SU-DHL-6 (cell line): ENCODE results near the gene CHST13.

Source experiments
- H2AFZ ChIP-seq: fragments of 200-600 bp; sonication (generic); 2 replicates; pipeline ENCODE4 v1.6.1; 2014; ENCODE audit warnings: low read depth, mild to moderate bottlenecking, moderate library complexity, mixed read lengths, antibody characterized with exemption, low read length; ENCODE audit not compliant: severe bottlenecking
- H3F3A ChIP-seq: fragments of 200-600 bp; shearing (Covaris generic); 2 replicates; pipeline ENCODE4 v1.6.0; 2016; ENCODE audit warnings: antibody characterized with exemption, mild to moderate bottlenecking; ENCODE audit not compliant: insufficient read depth
- H3K27ac ChIP-seq: fragments of 200-600 bp; sonication (generic); 2 replicates; pipeline ENCODE4 v1.5.1; 2016; ENCODE audit warnings: low read depth, mild to moderate bottlenecking, low read length, moderate library complexity, mixed read lengths
- H3K27me3 ChIP-seq: fragments of 200-600 bp; sonication (generic), shearing (Covaris generic); 2 replicates; pipeline ENCODE4 v1.6.0; 2014; ENCODE audit warnings: mild to moderate bottlenecking, low read length
- H3K36me3 ChIP-seq: fragments of 200-600 bp; sonication (generic); 2 replicates; pipeline ENCODE4 v1.6.1; 2014; ENCODE audit warnings: mild to moderate bottlenecking, low read length, mixed read lengths
- H3K4me2 ChIP-seq: fragments of 300-600, 200-600 bp; shearing (Covaris generic), sonication (generic); 2 replicates; pipeline ENCODE4 v1.6.0; 2014; ENCODE audit warnings: low read length, low read depth, mild to moderate bottlenecking; ENCODE audit not compliant: poor library complexity, severe bottlenecking
- H3K4me3 ChIP-seq: fragments of 200-600 bp; sonication (generic); 2 replicates; pipeline ENCODE4 v1.5.1; 2014; ENCODE audit warnings: antibody characterized with exemption, low read length, mild to moderate bottlenecking, mixed read lengths; ENCODE audit not compliant: insufficient read depth, poor library complexity, severe bottlenecking
- H3K79me2 ChIP-seq: fragments of 200-600 bp; sonication (generic); 2 replicates; pipeline ENCODE4 v1.6.1; 2014; ENCODE audit warnings: mild to moderate bottlenecking, low read length, moderate library complexity; ENCODE audit not compliant: insufficient read depth
- H3K9ac ChIP-seq: fragments of 200-600 bp; sonication (generic); 2 replicates; pipeline ENCODE4 v1.7.0; 2014; ENCODE audit warnings: mild to moderate bottlenecking, low read length
- H3K9me2 ChIP-seq: fragments of 200-600 bp; sonication (generic); replicated peaks from 2 replicates; pipeline ENCODE4 v1.6.1; 2014; ENCODE audit warnings: low read length; ENCODE audit not compliant: insufficient read depth
- H3K9me3 ChIP-seq: fragments of 200-600 bp; sonication (generic); 2 replicates; pipeline ENCODE4 v1.6.1; 2014; ENCODE audit warnings: low read length, mixed read lengths; ENCODE audit not compliant: insufficient read depth
- H4K20me1 ChIP-seq: fragments of 200-600 bp; sonication (generic); 2 replicates; pipeline ENCODE4 v1.6.1; 2014; ENCODE audit warnings: low read depth, mild to moderate bottlenecking, antibody characterized with exemption, low read length, moderate library complexity, mixed read lengths
- EZH2phosphoT487 ChIP-seq: fragments of 200-600 bp; sonication (generic), shearing (Covaris generic); conservative IDR thresholded peaks from 2 replicates; pipeline ENCODE4 v1.6.1; 2018; ENCODE audit warnings: mild to moderate bottlenecking, antibody characterized with exemption, low read length, moderate library complexity, mixed read lengths
- TF ChIP-seq, protein P1 (sequence below): fragments of 200-600 bp; sonication (generic); IDR thresholded peaks from one replicate; pipeline ENCODE4 v1.5.1; 2017; ENCODE audit warnings: antibody characterized with exemption, mild to moderate bottlenecking, low read length, moderate library complexity; ENCODE audit not compliant: insufficient read depth, poor library complexity, severe bottlenecking

CHST13 gene

DNA sequence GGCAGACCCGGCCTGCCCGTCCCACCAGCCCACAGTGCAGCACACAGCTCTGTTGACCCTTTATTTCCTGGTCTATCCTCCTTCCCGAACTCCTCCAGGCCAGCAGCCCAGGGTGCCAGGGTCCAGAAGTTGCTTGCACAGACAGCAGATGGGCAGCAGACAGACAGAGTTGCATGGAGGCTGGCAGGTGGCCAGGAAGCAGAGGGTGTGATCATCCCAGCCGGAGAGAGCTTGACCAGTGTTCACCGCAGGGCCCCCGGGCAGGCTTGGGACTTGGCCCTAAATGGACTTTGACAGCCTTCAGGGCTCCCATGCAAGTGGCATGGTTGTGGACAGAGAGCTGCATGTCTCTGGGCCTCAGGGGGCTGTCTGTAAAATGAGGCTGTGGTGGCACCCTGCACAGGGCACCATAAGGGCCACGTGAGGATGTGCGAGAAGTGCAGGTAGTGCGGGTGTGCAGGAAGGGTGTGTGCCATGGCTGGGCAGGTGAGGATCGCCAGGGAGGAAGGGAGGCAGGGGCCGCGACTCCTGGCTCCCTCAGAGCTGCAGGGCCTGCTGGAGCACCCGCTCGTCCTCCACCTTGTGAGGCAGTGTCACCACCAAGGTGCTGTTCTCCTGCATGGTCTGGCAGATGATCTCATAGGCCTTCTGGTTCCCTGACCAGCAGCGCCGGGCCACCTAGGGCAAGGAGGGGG lies 42.0 kb upstream of the CHST13 start:
- H3F3A ChIP-seq, result no peaks in the 10 kb centered on the region
- H3K9me3 ChIP-seq, result no peaks in the 10 kb centered on the region
- no peaks in the 10 kb centered on the region for H3K9me2 ChIP-seq
- no peak overlapping the region for H3K4me3 ChIP-seq
- H3K27ac ChIP-seq, result no peak overlapping the region
- H3K27me3 ChIP-seq, result no peaks in the 10 kb centered on the region
- no peaks in the 10 kb centered on the region for H4K20me1 ChIP-seq
- TF ChIP-seq EZH2phosphoT487, result no peak
- TF ChIP-seq, protein P1, sequence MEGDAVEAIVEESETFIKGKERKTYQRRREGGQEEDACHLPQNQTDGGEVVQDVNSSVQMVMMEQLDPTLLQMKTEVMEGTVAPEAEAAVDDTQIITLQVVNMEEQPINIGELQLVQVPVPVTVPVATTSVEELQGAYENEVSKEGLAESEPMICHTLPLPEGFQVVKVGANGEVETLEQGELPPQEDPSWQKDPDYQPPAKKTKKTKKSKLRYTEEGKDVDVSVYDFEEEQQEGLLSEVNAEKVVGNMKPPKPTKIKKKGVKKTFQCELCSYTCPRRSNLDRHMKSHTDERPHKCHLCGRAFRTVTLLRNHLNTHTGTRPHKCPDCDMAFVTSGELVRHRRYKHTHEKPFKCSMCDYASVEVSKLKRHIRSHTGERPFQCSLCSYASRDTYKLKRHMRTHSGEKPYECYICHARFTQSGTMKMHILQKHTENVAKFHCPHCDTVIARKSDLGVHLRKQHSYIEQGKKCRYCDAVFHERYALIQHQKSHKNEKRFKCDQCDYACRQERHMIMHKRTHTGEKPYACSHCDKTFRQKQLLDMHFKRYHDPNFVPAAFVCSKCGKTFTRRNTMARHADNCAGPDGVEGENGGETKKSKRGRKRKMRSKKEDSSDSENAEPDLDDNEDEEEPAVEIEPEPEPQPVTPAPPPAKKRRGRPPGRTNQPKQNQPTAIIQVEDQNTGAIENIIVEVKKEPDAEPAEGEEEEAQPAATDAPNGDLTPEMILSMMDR, result no peak
- H3K9ac ChIP-seq, result no peak overlapping the region
- no peak overlapping the region for H2AFZ ChIP-seq
- no peaks in the 10 kb centered on the region for H3K79me2 ChIP-seq
- H3K4me2 ChIP-seq, result no peak overlapping the region
- no peaks in the 10 kb centered on the region for H3K36me3 ChIP-seq

- Histone ChIP-seq H3K9me3 (no peaks in the 10 kb centered on the region), H4K20me1 (no peaks in the 10 kb centered on the region), H2AFZ (no peak overlapping the region), H3K9ac (no peak overlapping the region), H3K27ac (no peak overlapping the region), H3F3A (no peaks in the 10 kb centered on the region), H3K79me2 (no peaks in the 10 kb centered on the region), H3K27me3 (no peaks in the 10 kb centered on the region), H3K4me3 (no peak overlapping the region), H3K9me2 (no peaks in the 10 kb centered on the region), H3K36me3 (no peaks in the 10 kb centered on the region), H3K4me2 (no peak overlapping the region)
- TF ChIP-seq EZH2phosphoT487, result no peak
- TF ChIP-seq, protein P1, result no peak
Observed at GRCh38 chr3:126482503-126483255, 41.3 kb upstream of the CHST13 start.

GRCh38 chr3:126483321-126483761 lies 40.6 kb upstream of the CHST13 start:
- no peak overlapping the region for H3K27ac ChIP-seq
- no peaks in the 10 kb centered on the region for H3K9me2 ChIP-seq
- H3K36me3 ChIP-seq, result no peaks in the 10 kb centered on the region
- no peaks in the 10 kb centered on the region for H3K9me3 ChIP-seq
- no peak overlapping the region for H3K4me2 ChIP-seq
- H3K79me2 ChIP-seq, result no peaks in the 10 kb centered on the region
- TF ChIP-seq EZH2phosphoT487, result no peak
- TF ChIP-seq, protein P1, result no peak
- no peak overlapping the region for H3K9ac ChIP-seq
- H3K4me3 ChIP-seq, result no peak overlapping the region
- H2AFZ ChIP-seq, result no peak overlapping the region
- H3K27me3 ChIP-seq, result no peaks in the 10 kb centered on the region
- no peaks in the 10 kb centered on the region for H3F3A ChIP-seq
- H4K20me1 ChIP-seq, result no peaks in the 10 kb centered on the region
